IPS DF 4.7 (cell line): ENCODE results near the gene NTNG1.
"Not testable (repeated sequence)": the region's sequence is repeated elsewhere in the genome, so short reads cannot be mapped to it uniquely, and the experiment has no call there.

Source experiments
- DNase-seq: peaks from one replicate; pipeline ENCODE4 v3.0.0-alpha.2; 2013; ENCODE audit warnings: low spot score; ENCODE audit errors: extremely low read depth

Gene NTNG1

GRCh38 chr1:107140703-107141490 is at the start of gene NTNG1:
NTNG1 (plus strand) TSS chr1:107141039.
- no peak for DNase-seq

GRCh38 chr1:107091418-107091817 is 49.4 kb upstream of the NTNG1 start:
- DNase-seq: no peak

GRCh38 chr1:107093395-107093794 is 47.4 kb upstream of the NTNG1 start:
- DNase-seq: not testable (repeated sequence)

GRCh38 chr1:107095647-107096046 is 45.2 kb upstream of the NTNG1 start:
- DNase-seq: no peak

DNA sequence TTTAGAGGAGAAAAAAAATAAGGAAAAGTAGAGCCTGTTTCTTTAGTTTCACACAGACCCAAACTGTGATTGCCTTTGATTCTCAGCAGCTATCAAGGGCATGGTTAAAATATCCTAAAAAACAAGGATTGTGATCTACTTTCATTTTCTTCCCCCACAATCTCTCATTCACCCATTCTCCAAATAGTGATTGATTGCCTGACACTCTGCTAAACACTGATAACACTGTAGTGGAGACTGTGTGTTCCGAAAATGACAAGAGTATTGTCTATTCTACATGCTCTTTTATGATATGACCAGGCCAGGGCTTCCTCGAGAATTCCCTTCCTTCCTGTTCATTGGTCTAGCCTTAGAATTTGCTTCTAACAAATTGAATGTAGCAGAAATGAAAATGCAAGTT is 44.1 kb upstream of the NTNG1 start:
- DNase-seq: no peak

- DNase-seq: no peak
Measured at GRCh38 chr1:107098961-107099360, 41.9 kb upstream of the NTNG1 start.

DNA sequence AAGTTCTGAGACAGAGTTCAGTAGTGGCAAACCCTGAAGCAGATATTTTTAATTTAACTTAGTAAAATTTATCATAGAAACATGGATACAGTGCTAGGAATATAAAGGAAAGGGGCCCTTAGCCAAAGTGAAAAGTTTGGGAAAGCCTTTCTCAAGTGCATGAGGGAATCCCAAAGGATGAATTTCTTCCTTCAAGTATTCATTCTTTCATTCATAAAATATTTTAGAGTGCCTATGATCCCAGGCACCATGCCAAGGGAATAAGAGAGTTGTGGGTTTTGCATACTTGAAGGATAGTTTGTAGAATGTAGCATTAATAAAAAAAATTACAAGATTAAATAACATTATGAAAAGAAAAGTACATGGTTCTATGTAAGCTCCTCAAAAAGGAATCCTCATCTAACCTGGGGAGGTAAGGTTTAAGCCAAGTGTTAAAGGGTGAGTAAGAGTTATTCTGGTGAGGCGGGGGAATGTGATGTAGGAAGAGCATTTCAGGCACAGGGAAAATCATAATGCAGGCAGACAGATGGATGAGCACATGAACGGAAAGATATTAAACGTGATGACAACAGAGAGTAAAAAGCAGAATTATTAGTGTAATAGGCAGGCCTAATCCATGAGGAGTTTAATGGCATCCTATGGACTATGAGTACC is 40.4 kb upstream of the NTNG1 start:
- no peak for DNase-seq

DNA sequence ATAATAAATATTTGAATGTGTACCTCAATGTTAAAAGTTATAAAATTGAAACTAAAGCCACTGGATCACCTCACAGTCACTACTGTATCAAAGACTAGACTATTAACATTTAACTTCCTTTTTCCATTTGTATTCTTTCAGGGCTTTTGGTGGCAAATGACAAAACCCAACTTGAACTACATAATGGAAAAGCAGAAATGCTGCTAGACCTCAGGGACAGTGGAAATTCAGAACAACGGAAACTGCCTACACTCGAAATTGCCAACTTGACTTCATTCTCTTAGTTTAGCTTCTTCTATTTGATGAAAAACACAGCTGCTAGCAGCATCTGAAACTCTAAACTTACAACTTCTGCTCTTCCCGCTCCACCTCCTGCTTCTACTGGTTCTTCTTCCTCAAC is 34.9 kb upstream of the NTNG1 start:
- DNase-seq: no peak

DNA sequence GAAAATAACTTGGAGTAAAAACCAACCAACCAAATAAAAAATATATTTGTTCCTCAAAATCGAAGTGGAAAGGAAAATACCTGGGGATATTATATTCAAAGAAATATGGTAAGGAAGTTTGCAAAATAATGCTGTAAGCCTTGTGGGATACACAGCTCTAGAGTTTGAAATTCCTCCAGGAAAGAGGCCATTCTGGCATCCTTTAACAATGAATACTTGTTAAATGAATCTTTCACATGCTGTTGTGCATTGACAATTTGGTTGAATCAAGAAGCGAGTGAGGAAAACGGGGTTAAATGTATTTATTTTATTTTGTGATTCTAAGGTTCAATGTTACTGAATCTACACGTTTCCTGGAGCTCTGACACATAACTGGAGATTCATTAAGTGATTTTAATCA is 30.5 kb upstream of the NTNG1 start:
- DNase-seq: no peak

GRCh38 chr1:107116306-107116790 is 24.5 kb upstream of the NTNG1 start:
- DNase-seq: no peak

- no peak for DNase-seq
Measured at GRCh38 chr1:107122225-107122624, 18.6 kb upstream of the NTNG1 start.

DNA sequence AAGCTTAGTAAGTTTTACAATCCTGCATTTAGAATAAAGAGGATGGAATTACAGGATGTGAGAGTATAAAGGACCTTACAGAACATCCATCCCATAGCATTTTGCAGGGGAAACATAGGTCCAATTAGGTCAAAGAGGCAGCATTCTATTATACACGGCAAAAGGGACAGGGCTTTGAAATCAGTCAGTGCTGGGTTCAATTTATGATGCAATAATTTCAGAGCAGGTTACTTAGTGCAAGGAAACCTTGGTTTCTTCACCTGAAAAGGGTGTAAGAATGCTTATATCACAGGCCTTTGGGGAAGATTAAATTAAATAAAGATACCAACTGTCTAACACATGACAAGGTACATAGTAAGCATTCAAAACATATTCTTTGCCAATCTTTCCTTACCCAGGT is 17.1 kb upstream of the NTNG1 start:
- DNase-seq: no peak

GRCh38 chr1:107124694-107125093 is 16.1 kb upstream of the NTNG1 start:
- DNase-seq: no peak

DNA sequence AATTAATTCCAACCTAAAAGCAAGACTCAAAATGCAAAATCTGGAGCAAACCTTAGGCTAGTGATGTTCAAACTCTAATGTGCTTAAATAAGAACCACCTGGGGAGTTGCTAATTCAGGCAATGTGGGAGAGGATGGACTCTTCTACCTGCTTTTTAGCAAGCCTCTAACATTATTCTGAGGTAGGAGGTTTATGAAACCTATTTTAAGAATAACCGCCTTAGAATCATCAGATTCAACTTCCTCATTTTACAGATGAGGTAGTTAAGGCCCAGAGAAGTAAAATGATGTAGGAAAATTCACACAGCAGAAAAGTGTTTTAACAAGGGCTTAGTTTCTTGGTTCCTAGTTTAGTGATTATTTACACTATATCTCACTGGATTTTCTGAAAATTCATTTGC is 8.6 kb upstream of the NTNG1 start:
- DNase-seq: no peak

GRCh38 chr1:107132780-107133179 is 8.1 kb upstream of the NTNG1 start:
- no peak for DNase-seq

DNA sequence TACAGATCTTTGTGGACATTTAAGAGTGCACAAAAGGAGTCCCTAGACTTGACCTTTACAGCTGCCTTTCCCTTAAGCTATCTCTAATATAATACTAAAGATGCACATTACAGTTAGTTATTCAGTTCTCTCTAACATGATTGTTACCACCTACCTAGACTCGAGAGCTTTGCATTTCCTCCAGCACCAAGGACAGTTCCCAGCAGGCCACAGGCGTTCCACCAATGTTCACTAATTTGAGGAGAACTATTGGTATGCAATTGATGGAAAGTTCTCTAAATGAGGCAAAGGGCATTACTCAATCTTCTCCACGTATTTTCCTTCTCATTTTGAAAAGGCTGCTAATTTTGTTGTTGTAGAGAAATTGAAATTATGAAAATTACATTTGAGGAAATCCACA is 5.4 kb upstream of the NTNG1 start:
- no peak for DNase-seq

- DNase-seq: no peak
Measured at GRCh38 chr1:107138166-107138565, 2.7 kb upstream of the NTNG1 start.

DNA sequence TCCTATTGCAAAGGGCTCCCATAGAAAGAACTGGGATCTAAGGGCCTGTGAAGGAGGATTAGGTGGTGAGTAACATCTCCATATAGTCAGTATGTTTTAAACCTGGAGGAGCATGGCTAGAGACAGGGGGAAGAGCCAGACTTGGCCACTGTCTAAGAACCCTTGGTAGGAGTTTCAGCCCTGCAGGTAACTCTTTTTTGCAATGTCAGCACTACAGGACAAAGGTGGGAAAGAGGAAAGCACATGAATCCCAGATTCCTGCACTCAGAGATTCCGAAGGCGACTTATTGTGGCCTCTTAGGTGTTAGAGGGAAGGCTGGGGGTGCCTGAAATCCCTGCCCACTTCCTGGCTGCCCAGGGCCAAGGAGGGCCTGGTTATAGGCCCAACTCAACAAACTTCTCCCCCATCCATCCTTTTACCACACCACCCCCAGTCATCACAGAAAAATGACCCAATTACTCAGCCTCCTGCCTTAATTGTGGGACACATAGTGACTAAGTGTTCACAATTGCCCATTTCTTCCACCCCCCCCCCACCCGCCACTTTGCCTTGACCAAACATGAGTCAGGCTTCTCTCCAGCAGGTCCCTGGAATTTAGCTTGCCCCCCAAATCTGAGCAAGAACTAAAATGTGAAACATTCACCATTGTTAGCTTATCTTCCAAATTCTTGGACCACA is 1.9 kb upstream of the NTNG1 start:
- DNase-seq: no peak

DNA sequence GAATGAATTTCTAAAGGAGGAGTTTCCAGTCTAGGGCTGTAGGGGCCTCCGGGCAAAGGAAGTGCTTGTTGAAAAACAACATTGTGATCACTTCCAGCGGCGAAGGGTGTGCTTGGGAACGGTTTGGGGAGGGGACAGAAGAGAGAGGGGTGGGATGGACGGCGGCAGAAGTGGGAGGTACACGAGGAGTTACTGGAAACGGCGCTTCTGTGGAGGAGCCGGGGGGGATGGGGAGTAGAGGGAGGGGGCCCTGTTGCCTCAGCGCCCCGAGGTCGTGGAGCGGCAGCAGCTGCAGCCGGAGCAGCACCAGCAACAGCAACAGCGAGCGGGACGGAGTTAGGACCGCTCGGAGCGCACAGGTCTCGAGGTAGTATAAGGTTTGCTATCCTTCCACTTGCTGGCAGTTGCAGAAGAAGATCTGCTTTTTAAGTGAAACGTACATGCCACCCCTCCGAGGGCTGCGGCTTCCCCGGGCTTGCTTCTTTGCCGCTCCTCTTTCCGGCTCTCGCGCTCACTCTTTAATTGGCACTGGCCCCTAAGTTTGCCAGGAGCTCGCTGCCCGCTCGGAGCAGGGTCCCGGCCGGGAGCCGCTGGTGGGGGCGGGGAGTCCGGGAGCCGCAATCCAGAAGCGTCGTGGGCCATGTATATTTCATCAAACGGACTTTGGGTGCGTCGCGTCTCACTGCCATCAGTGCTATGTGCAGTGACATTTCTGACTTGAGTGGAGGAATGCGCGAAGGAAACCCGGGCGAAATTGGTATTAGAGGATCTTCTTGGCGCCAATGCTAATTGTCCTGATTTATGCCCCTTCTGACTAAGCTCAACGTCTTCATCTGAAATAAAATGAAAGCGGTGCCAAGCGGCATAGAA is 771 bp upstream of the NTNG1 start:
- DNase-seq: no peak

GRCh38 chr1:107141491-107142126 is 770 bp downstream of the NTNG1 start:
- DNase-seq: no peak

GRCh38 chr1:107142140-107142542 is 1.3 kb downstream of the NTNG1 start:
- no peak for DNase-seq
